ENCODE results near the gene PROS1. TPM values are rescaled to one million over a fixed set of nuclear protein-coding genes. Genes with fewer than 3 reads are reported as not detected.
"Not testable (repeated sequence)": the region's sequence is repeated elsewhere in the genome, so short reads cannot be mapped to it uniquely, and the experiment has no call there.

PROS1 gene
- total and polyA plus RNA-seq, 4 donors: 17.9 to 102 (median 35.2) TPM

DNA sequence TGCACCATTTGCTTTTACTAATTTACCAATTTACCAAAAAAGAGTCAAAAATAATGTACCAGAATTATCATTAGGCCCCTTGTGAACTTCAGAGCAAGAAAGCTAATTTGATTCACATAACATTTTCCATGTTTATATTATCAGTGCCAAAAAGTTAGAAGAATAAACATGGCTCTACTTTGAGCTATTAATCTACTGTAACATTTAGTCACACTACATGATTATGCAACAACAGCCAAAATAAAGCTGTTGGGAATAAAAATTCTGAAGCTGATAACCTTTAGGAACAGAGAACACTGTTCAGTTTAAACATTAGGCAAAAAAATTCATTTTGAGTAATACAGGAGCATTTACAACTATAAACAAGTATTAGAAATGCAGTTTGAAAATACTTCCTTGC lies 63.6 kb downstream of the PROS1 start:
- no peak for DNase-seq (ENCODE audit: low read depth in 4 of 6, low spot score in 6 of 6)
- Histone ChIP-seq H3K4me1 (ENCODE audit: control insufficient read depth, insufficient read depth, low read length) (no peaks in the 10 kb centered on the region), H3K9me3 (ENCODE audit: control insufficient read depth, insufficient read depth, low read length) (no peaks in the 10 kb centered on the region), H3K36me3 (ENCODE audit: control insufficient read depth, insufficient read depth, low read length) (peaks cover 8% of the 10 kb centered on the region), H3K27me3 (ENCODE audit: control insufficient read depth, insufficient read depth, low read length) (no peaks in the 10 kb centered on the region), H3K4me3 (ENCODE audit: low read depth, low read length) (no peak overlapping the region), H3K27ac (ENCODE audit: low read depth, low read length) (no peak overlapping the region)

DNA sequence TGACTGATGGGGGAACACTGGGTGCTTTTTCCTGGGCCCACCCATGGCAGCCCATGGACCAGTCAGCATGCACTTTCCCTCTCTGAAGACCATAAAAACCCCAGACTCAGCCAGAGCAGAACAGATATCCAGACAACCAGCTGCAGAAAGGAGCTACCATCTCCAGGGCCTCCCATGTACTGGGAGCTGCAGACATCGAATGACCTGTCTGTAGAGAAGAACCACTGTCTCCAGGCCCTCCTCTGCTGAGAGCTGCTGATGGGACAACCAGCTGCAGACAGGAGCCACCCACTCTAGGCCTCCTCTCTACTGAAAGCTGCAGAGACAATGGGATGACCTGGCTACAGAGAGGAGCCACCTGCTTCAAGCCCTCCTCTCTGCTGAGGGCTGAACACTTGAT lies 66.6 kb downstream of the PROS1 start:
- DNase-seq (ENCODE audit: low read depth in 4 of 6, low spot score in 6 of 6): no peak
- 100% methylated on average over 1 of the region's 1 CpG for WGBS (ENCODE audit: insufficient coverage)
- Histone ChIP-seq H3K36me3 (ENCODE audit: control insufficient read depth, insufficient read depth, low read length) (peaks cover 8% of the 10 kb centered on the region), H3K4me1 (ENCODE audit: control insufficient read depth, insufficient read depth, low read length) (no peaks in the 10 kb centered on the region), H3K9me3 (ENCODE audit: control insufficient read depth, insufficient read depth, low read length) (no peaks in the 10 kb centered on the region), H3K4me3 (ENCODE audit: low read depth, low read length) (no peak overlapping the region), H3K27me3 (ENCODE audit: control insufficient read depth, insufficient read depth, low read length) (no peaks in the 10 kb centered on the region), H3K27ac (ENCODE audit: low read depth, low read length) (no peak overlapping the region)

DNA sequence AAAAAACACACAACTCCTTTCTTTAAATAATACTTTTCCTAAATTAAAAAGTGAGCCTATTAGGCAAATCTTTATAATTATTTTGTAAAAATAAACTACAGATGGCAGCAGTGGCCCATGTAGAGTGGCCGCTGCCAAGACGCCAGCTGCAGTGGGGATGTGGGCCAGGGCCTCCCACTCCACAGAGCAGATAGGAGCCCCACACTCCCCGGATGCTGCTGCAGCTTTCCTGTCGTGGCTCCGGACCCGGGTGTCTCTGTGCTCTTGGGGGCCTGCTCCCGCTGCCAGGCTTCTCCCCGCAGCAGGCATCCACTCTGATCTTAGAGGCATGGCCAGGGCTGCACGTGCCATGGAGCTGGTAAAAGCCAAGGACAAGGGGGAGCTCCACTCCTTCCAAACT lies 67.5 kb downstream of the PROS1 start:
- Histone ChIP-seq H3K4me1 (ENCODE audit: control insufficient read depth, insufficient read depth, low read length) (no peaks in the 10 kb centered on the region), H3K27ac (ENCODE audit: low read depth, low read length) (no peak overlapping the region), H3K4me3 (ENCODE audit: low read depth, low read length) (no peak overlapping the region), H3K9me3 (ENCODE audit: control insufficient read depth, insufficient read depth, low read length) (no peaks in the 10 kb centered on the region), H3K27me3 (ENCODE audit: control insufficient read depth, insufficient read depth, low read length) (no peaks in the 10 kb centered on the region), H3K36me3 (ENCODE audit: control insufficient read depth, insufficient read depth, low read length) (peaks cover 8% of the 10 kb centered on the region)
- 91% methylated on average over 9 of the region's 9 CpGs for WGBS (ENCODE audit: insufficient coverage)
- no peak for DNase-seq (ENCODE audit: low read depth in 4 of 6, low spot score in 6 of 6)

DNA sequence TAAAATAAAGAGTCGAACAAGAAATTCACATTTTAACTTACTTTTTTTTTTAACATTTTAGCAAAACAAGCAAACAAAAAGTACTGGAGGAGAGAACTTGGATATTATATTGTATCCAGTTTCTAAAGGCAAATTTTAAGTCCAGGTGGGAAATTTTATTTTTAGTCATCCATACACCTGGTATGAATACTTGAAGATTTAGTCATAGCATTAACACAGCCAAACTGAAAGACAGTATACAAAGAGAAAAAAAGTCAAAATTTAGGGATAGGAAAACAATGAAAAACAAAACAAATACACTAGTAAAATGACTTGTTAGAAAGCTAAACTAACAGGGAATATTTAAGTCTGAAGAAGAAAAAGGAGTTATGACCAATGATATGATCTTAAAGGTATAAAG lies 69.1 kb downstream of the PROS1 start:
- Histone ChIP-seq H3K27me3 (ENCODE audit: control insufficient read depth, insufficient read depth, low read length) (no peaks in the 10 kb centered on the region), H3K27ac (ENCODE audit: low read depth, low read length) (no peak overlapping the region), H3K4me3 (ENCODE audit: low read depth, low read length) (no peak overlapping the region), H3K4me1 (ENCODE audit: control insufficient read depth, insufficient read depth, low read length) (no peaks in the 10 kb centered on the region), H3K9me3 (ENCODE audit: control insufficient read depth, insufficient read depth, low read length) (no peaks in the 10 kb centered on the region), H3K36me3 (ENCODE audit: control insufficient read depth, insufficient read depth, low read length) (peaks cover 8% of the 10 kb centered on the region)
- WGBS (ENCODE audit: insufficient coverage): no CpG with 5 or more reads among the region's 1 CpG
- no peak for DNase-seq (ENCODE audit: low read depth in 4 of 6, low spot score in 6 of 6)

DNA sequence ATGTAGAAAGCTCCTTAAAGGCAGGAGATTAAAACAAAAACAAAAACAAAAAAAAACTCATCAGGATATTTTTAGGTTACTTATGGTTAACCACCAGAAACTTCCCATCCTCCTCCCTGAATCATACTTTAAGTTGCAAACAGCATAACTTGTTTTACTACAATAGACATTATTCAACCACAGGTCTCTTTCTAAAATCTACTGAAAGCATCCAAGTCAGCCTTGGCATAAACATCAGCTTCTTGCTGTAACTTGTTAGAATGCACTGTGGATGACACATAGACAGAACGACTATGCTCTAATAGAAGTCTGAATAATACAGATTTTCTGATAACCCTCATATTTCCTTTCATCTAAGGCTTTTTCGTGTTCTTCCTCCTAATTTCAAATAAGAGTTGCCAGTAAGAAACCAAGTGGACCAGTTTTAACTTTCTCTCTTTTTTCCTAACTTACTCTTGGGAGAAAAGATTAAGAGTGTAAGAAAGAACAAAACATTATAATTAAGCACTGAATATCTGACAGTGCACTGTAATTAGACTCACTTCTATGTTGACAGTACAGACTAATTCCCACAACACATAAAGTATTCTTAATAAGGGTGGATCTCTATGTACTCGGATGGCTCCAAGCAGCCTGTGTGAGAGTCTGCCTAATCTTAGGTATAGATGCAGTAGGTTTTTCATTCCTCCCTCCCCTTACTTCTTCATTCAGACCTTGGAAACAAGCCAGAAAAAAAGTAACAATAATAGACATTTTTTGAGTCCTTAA lies 95.3 kb downstream of the PROS1 start:
- not testable (repeated sequence) for H3K9me3 ChIP-seq (ENCODE audit: control insufficient read depth, insufficient read depth, low read length); H3K4me3 ChIP-seq (ENCODE audit: low read depth, low read length); H3K27me3 ChIP-seq (ENCODE audit: control insufficient read depth, insufficient read depth, low read length); H3K36me3 ChIP-seq (ENCODE audit: control insufficient read depth, insufficient read depth, low read length); H3K4me1 ChIP-seq (ENCODE audit: control insufficient read depth, insufficient read depth, low read length); H3K27ac ChIP-seq (ENCODE audit: low read depth, low read length); DNase-seq (ENCODE audit: low read depth in 4 of 6, low spot score in 6 of 6)
- no CpG with 5 or more reads among the region's 3 CpGs for WGBS (ENCODE audit: insufficient coverage)

DNA sequence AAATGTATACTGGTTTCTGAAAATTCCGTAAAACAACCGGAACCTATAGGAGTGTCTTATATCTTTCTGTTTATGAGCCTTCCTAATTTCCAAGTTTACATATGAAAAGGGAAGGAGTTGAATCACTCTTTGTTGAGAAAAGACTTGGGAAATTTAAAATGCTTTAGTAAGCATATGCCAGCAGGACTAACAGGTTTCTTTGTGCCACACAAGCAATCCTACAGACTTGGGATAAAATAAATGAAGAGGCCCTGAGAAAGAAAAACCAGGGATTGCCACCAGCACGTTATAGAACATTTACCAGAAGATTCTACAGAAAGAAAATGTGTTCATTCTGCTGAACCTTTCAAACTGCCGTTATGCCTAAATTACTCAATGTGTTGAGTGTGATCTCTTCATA lies 96.3 kb downstream of the PROS1 start:
- not testable (repeated sequence) for H3K27me3 ChIP-seq (ENCODE audit: control insufficient read depth, insufficient read depth, low read length); DNase-seq (ENCODE audit: low read depth in 4 of 6, low spot score in 6 of 6); H3K36me3 ChIP-seq (ENCODE audit: control insufficient read depth, insufficient read depth, low read length); H3K27ac ChIP-seq (ENCODE audit: low read depth, low read length); H3K4me1 ChIP-seq (ENCODE audit: control insufficient read depth, insufficient read depth, low read length); H3K4me3 ChIP-seq (ENCODE audit: low read depth, low read length); H3K9me3 ChIP-seq (ENCODE audit: control insufficient read depth, insufficient read depth, low read length)
- no CpG with 5 or more reads among the region's 4 CpGs for WGBS (ENCODE audit: insufficient coverage)

DNA sequence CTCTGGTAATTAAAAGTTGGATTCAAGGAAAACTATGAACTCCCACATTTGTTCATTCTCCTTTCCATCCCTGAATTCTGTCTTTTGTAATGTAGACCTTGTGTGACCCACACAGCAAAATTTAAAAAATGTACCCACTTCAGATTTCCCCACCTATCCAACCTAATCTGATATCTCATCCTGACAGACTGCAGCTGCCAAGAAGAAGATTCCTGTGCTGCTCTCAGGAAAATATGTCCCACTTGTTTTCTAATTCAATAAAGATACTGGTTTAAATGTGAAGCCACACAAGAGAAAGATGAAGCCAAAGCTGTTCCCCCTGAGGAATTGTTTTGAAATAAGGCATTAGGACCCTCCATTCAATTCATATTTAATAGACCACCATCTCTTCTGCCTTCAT lies 100.3 kb downstream of the PROS1 start:
- H3K36me3 ChIP-seq (ENCODE audit: control insufficient read depth, insufficient read depth, low read length); H3K4me3 ChIP-seq (ENCODE audit: low read depth, low read length); H3K4me1 ChIP-seq (ENCODE audit: control insufficient read depth, insufficient read depth, low read length); DNase-seq (ENCODE audit: low read depth in 4 of 6, low spot score in 6 of 6); H3K27ac ChIP-seq (ENCODE audit: low read depth, low read length); H3K9me3 ChIP-seq (ENCODE audit: control insufficient read depth, insufficient read depth, low read length); H3K27me3 ChIP-seq (ENCODE audit: control insufficient read depth, insufficient read depth, low read length): not testable (repeated sequence)

DNA sequence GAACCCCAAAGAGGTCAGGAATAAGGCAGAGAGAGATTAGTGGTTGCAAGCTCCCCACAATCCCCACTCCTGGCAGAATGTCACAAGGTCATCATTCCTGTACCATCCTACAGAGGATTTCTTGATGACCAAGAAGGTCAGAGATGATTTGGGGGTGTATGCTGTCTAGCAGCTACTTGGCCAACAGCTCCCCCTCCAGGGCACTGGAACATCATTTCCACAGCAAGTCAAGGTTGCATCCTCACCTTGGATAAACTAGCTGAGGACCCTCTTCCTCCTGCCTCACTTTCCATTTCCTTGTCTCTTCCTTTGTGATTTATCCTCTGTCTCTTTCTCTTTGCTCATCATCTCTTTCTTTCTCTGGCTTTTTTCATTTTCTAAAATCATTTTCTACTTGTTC lies 106.3 kb downstream of the PROS1 start:
- Histone ChIP-seq H3K27me3 (ENCODE audit: control insufficient read depth, insufficient read depth, low read length) (no peaks in the 10 kb centered on the region), H3K27ac (ENCODE audit: low read depth, low read length) (no peak overlapping the region), H3K36me3 (ENCODE audit: control insufficient read depth, insufficient read depth, low read length) (no peaks in the 10 kb centered on the region), H3K4me3 (ENCODE audit: low read depth, low read length) (no peak overlapping the region), H3K4me1 (ENCODE audit: control insufficient read depth, insufficient read depth, low read length) (no peaks in the 10 kb centered on the region), H3K9me3 (ENCODE audit: control insufficient read depth, insufficient read depth, low read length) (no peaks in the 10 kb centered on the region)
- DNase-seq (ENCODE audit: low read depth in 4 of 6, low spot score in 6 of 6): no peak

DNA sequence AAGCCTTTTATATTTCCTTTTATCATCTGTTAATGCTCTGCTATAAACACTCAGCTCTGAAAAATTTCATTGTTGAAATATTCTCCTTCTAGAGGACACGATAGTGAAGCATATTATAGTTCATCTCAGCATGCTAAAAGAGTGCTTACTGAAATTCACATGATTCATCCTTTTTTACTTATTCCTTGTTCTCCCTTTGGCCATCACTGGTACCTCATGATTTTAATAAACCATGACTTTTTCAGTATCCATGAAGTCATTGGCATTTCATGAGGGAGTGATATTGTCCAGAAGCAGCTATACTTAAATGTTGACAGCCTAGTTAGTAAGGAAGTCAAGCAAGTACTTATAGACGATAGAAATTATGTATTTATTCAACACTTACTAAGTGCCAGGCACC lies 112.7 kb downstream of the PROS1 start:
- H3K27me3 ChIP-seq (ENCODE audit: control insufficient read depth, insufficient read depth, low read length): no peaks in the 10 kb centered on the region
- H3K9me3 ChIP-seq (ENCODE audit: control insufficient read depth, insufficient read depth, low read length): peaks cover 2% of the 10 kb centered on the region
- H3K4me3 ChIP-seq (ENCODE audit: low read depth, low read length): no peak overlapping the region
- no CpG with 5 or more reads among the region's 2 CpGs for WGBS (ENCODE audit: insufficient coverage)
- H3K36me3 ChIP-seq (ENCODE audit: control insufficient read depth, insufficient read depth, low read length): no peaks in the 10 kb centered on the region
- no peak overlapping the region for H3K27ac ChIP-seq (ENCODE audit: low read depth, low read length)
- no peaks in the 10 kb centered on the region for H3K4me1 ChIP-seq (ENCODE audit: control insufficient read depth, insufficient read depth, low read length)
- no peak for DNase-seq (ENCODE audit: low read depth in 4 of 6, low spot score in 6 of 6)

DNA sequence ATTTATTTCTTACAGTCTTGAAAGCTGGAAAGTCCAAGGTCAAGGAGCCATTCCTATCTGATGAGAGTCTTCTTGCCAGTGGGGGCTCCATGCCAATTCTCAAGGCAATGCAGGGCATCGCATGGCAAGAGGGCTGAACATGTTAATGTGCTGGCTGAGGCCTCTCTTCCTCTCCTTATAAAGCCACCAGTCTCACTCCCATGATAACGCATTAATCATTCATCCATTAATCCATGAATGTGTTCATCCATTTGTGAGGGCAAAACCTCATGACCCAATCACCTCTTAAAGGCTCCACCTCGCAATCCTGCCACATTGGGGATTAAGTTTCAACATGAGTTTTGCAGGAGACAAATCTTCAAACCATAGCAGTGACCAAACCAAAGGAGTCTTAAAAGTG lies 118.3 kb downstream of the PROS1 start:
- Histone ChIP-seq H3K27ac (ENCODE audit: low read depth, low read length) (no peak overlapping the region), H3K4me3 (ENCODE audit: low read depth, low read length) (no peak overlapping the region), H3K36me3 (ENCODE audit: control insufficient read depth, insufficient read depth, low read length) (no peaks in the 10 kb centered on the region), H3K4me1 (ENCODE audit: control insufficient read depth, insufficient read depth, low read length) (no peaks in the 10 kb centered on the region), H3K9me3 (ENCODE audit: control insufficient read depth, insufficient read depth, low read length) (peaks cover 5% of the 10 kb centered on the region), H3K27me3 (ENCODE audit: control insufficient read depth, insufficient read depth, low read length) (no peaks in the 10 kb centered on the region)
- 77% methylated on average over 2 of the region's 3 CpGs for WGBS (ENCODE audit: insufficient coverage)
- no peak for DNase-seq (ENCODE audit: low read depth in 4 of 6, low spot score in 6 of 6)

All from spinal cord (tissue), 10 donors.